WTC11 (cell line): ENCODE results near the gene UBE2J2. TPM values are rescaled to one million over a fixed set of nuclear protein-coding genes. Genes with fewer than 3 reads are reported as not detected.

Experiments
- ATAC-seq: fragments of 200-7000 bp; cut with Tn5 transposase; 2 replicates; pipeline ENCODE4 v1.10.0; 2021; ENCODE audit warnings: mild to moderate bottlenecking, moderate library complexity
- CTCF ChIA-PET: fragments of 300-600 bp; sonication (Branson Sonifier 250); formaldehyde crosslinking; loops from one replicate; lab custom pipeline; 2021; ENCODE audit warnings: antibody characterized with exemption; lab: Charles Lee
- POLR2A ChIA-PET: fragments of 350-600 bp; sonication (Branson Sonifier 250); formaldehyde crosslinking; loops from one replicate; lab custom pipeline; 2021; ENCODE audit warnings: antibody characterized with exemption; lab: Charles Lee
- DNase-seq: peaks from one replicate; pipeline ENCODE4 v3.0.0; 2021; ENCODE audit warnings: low spot score
- H3K27ac Mint-ChIP-seq: 2 replicates; pipeline ENCODE4 v1.8.0; 2021; ENCODE audit warnings: mixed read lengths
- H3K27me3 Mint-ChIP-seq: 2 replicates; pipeline ENCODE4 v1.8.0; 2021; ENCODE audit warnings: low read depth, mild to moderate bottlenecking, moderate library complexity, mixed read lengths
- H3K36me3 Mint-ChIP-seq: 2 replicates; pipeline ENCODE4 v1.8.0; 2021; ENCODE audit warnings: mixed read lengths
- H3K4me1 Mint-ChIP-seq: 2 replicates; pipeline ENCODE4 v1.8.0; 2022; ENCODE audit warnings: mixed read lengths
- H3K4me3 Mint-ChIP-seq: 2 replicates; pipeline ENCODE4 v1.8.0; 2021; ENCODE audit warnings: mild to moderate bottlenecking, moderate library complexity, mixed read lengths
- H3K9me3 Mint-ChIP-seq: 2 replicates; pipeline ENCODE4 v1.8.0; 2021; ENCODE audit warnings: mixed read lengths
- CREB1 ChIP-seq: sonication (generic); formaldehyde crosslinking; IDR thresholded peaks from 2 replicates; pipeline ENCODE4 v1.8.0; 2023; ENCODE audit warnings: mild to moderate bottlenecking, missing genetic modification reagents
- ESRRA ChIP-seq: sonication (generic); formaldehyde crosslinking; IDR thresholded peaks from 2 replicates; pipeline ENCODE4 v1.8.1; 2022; ENCODE audit warnings: mild to moderate bottlenecking, missing genetic modification reagents, borderline replicate concordance
- HMGA2 ChIP-seq: fragments of 250-450 bp; sonication (Bioruptor Pico); IDR thresholded peaks from 2 replicates; pipeline ENCODE4 v1.4.0; 2021; ENCODE audit warnings: mild to moderate bottlenecking, moderate library complexity
- MXD4 ChIP-seq: fragments of 250-450 bp; sonication (Bioruptor Pico); IDR thresholded peaks from 2 replicates; pipeline ENCODE4 v1.8.0; 2021; ENCODE audit warnings: mild to moderate bottlenecking, moderate library complexity, borderline replicate concordance
- NFE2L1 ChIP-seq: sonication (generic); formaldehyde crosslinking; IDR thresholded peaks from 2 replicates; pipeline ENCODE4 v1.8.1; 2023; ENCODE audit warnings: missing genetic modification reagents
- NR1H2 ChIP-seq: sonication (generic); formaldehyde crosslinking; IDR thresholded peaks from 2 replicates; pipeline ENCODE4 v1.9.0; 2021; ENCODE audit warnings: mild to moderate bottlenecking, moderate library complexity, missing genetic modification reagents
- PREB ChIP-seq: sonication (generic); formaldehyde crosslinking; IDR thresholded peaks from 2 replicates; pipeline ENCODE4 v1.8.1; 2022; ENCODE audit warnings: mild to moderate bottlenecking, missing genetic modification reagents, moderate library complexity, borderline replicate concordance
- RELA ChIP-seq: sonication (generic); formaldehyde crosslinking; IDR thresholded peaks from 2 replicates; pipeline ENCODE4 v1.8.1; 2022; ENCODE audit warnings: missing genetic modification reagents, mild to moderate bottlenecking, borderline replicate concordance
- SP1 ChIP-seq: sonication (generic); formaldehyde crosslinking; conservative IDR thresholded peaks from 2 replicates; pipeline ENCODE4 v1.8.1; 2022; ENCODE audit warnings: missing genetic modification reagents
- ZNF281 ChIP-seq: sonication (generic); formaldehyde crosslinking; IDR thresholded peaks from 2 replicates; pipeline ENCODE4 v1.8.0; 2023; ENCODE audit warnings: mild to moderate bottlenecking, missing genetic modification reagents
- ZNF512 ChIP-seq: sonication (generic); formaldehyde crosslinking; IDR thresholded peaks from 2 replicates; pipeline ENCODE4 v1.8.1; 2022; ENCODE audit warnings: missing genetic modification reagents, borderline replicate concordance
- ZSCAN18 ChIP-seq: fragments of 250-450 bp; sonication (Bioruptor Pico); IDR thresholded peaks from 2 replicates; pipeline ENCODE4 v2.1.2; 2022; ENCODE audit warnings: mild to moderate bottlenecking, moderate library complexity
- total RNA-seq: library from RNA; stranded (reverse); gene quantifications from 3 replicates; pipeline ENCODE4 v1.2.3, GENCODE V29; 2021
- TF ChIP-seq, protein P1 (sequence below): fragments of 250-450 bp; sonication (Bioruptor Pico); IDR thresholded peaks from 2 replicates; pipeline ENCODE4 v1.9.0; 2021; ENCODE audit warnings: mild to moderate bottlenecking

Gene UBE2J2
- total RNA-seq, 1 experiment from 2014 or later: 72.2 TPM

DNA sequence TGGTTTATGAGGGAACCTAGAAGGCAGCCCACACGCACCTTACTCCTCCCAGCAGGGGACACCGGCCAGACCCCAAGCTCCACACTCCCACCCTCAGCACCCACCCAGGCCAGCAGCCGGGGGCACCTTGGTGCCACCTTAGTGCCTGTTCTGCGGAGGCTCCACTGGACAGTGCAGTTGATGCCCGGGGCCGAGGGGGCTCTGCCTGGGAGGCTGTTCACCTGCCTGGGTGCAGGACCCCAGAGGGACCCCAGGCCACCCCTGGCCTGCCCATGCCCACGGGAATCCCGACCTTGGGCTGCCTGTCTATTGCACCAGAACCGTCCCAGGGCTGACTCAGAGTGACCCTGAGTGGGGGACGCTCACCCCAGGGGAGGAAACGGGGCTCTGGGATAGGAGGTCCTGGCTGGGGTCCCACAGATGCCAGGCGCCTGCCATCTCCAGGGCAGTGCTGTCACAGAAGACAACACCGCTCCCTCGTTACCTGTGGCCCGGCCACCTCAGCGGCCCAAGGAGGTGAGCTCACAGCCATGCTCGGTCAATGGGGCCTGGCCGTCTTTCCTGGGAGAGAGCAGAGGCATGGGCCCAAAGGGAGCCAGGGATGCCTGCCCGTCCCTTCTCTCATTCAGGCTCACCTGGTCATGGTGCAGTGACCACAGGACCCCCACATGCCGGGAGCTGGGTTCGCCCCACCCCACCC, 7.3 kb upstream of the UBE2J2 start:
- peaks cover 5% of the 10 kb centered on the region for H3K9me3 Mint-ChIP-seq
- H3K27me3 Mint-ChIP-seq: no peaks in the 10 kb centered on the region
- ATAC-seq: no peak
- TF ChIP-seq NR1H2 (CRISPR knock-in tag) (no peak), ZSCAN18 (CRISPR knock-in tag) (no peak)
- H3K4me3 Mint-ChIP-seq: no peak overlapping the region
- no peak for DNase-seq
- CTCF ChIA-PET: interaction anchor here (1.4 to 1.5 kb wide), 2 partner anchors 9 to 11 kb away, joined by 4 to 8 read pairs; no protein-coding TSS in a partner anchor
- H3K36me3 Mint-ChIP-seq: no peaks in the 10 kb centered on the region
- no peaks in the 10 kb centered on the region for H3K4me1 Mint-ChIP-seq
- no peak overlapping the region for H3K27ac Mint-ChIP-seq
- POLR2A ChIA-PET: no interaction called here

DNA sequence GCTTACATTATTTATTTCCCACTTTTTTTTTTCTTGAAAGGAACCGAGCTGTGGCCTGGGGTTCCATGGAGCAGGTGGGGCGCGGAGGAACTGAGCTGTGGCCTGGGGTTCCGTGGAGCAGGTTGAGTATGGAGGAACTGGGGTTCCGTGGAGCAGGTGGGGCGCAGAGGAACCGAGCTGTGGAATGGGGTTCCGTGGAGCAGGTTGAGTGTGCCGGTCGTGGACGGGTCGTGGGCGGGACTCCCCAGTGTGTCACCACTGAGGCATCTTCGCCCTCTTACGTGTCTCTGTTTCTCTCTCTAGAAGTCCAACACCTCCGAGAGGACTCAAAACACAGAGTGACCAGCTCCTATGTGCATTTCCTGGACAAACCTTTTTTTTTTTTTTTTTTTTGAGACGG, 5.4 kb upstream of the UBE2J2 start:
- no peak for TF ChIP-seq MXD4
- no peak for ATAC-seq
- DNase-seq: no peak
- Mint-ChIP-seq H3K27ac (no peak overlapping the region), H3K36me3 (no peaks in the 10 kb centered on the region), H3K27me3 (no peaks in the 10 kb centered on the region), H3K9me3 (peaks cover 5% of the 10 kb centered on the region), H3K4me1 (peaks cover 3% of the 10 kb centered on the region; the same call in 1 of the 2 replicates), H3K4me3 (no peak overlapping the region)
- CTCF ChIA-PET: interaction anchor here (0.6 to 1.9 kb wide), 6 partner anchors 9 to 340 kb away, joined by 3 to 10 read pairs (median 5); no protein-coding TSS in a partner anchor
- POLR2A ChIA-PET: interaction anchor here (0.6 to 1.1 kb wide), 2 partner anchors 17 to 21 kb away, joined by 3 to 4 read pairs; no protein-coding TSS in a partner anchor

DNA sequence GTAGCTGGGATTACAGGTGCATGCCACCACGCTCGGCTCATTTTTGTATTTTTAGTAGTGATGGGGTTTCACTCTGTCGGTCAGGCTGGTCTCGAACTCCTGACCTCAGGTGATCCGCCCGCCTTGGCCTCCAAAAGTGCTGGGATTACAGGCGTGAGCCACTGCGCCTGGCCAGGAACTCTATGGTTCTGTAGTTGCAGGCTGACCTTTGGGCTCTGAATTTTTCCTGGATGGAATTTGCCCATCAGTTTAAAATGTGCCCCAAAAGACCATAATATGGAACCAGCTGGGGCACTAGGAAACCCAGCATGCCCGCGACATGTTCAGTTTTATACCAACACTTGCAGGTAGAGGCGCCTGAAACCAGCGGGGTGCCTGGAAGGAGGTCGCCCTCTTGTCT, 5.0 kb upstream of the UBE2J2 start:
- TF ChIP-seq, protein P1, sequence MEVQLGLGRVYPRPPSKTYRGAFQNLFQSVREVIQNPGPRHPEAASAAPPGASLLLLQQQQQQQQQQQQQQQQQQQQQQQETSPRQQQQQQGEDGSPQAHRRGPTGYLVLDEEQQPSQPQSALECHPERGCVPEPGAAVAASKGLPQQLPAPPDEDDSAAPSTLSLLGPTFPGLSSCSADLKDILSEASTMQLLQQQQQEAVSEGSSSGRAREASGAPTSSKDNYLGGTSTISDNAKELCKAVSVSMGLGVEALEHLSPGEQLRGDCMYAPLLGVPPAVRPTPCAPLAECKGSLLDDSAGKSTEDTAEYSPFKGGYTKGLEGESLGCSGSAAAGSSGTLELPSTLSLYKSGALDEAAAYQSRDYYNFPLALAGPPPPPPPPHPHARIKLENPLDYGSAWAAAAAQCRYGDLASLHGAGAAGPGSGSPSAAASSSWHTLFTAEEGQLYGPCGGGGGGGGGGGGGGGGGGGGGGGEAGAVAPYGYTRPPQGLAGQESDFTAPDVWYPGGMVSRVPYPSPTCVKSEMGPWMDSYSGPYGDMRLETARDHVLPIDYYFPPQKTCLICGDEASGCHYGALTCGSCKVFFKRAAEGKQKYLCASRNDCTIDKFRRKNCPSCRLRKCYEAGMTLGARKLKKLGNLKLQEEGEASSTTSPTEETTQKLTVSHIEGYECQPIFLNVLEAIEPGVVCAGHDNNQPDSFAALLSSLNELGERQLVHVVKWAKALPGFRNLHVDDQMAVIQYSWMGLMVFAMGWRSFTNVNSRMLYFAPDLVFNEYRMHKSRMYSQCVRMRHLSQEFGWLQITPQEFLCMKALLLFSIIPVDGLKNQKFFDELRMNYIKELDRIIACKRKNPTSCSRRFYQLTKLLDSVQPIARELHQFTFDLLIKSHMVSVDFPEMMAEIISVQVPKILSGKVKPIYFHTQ: no peak
- TF ChIP-seq PREB (CRISPR knock-in tag) (no peak), CREB1 (CRISPR knock-in tag) (no peak), ESRRA (CRISPR knock-in tag) (no peak), NFE2L1 (CRISPR knock-in tag) (no peak), ZNF512 (no peak)
- ChIA-PET POLR2A (interaction anchor here (0.6 kb wide), 1 partner anchor 21 kb away, joined by 3 read pairs; no protein-coding TSS in a partner anchor), CTCF (interaction anchor here (0.6 to 2.3 kb wide), 5 partner anchors 9 to 339 kb away, joined by 4 to 10 read pairs (median 5); no protein-coding TSS in a partner anchor)
- Mint-ChIP-seq H3K9me3 (peaks cover 5% of the 10 kb centered on the region), H3K36me3 (no peaks in the 10 kb centered on the region), H3K27me3 (no peaks in the 10 kb centered on the region), H3K4me1 (peaks cover 3% of the 10 kb centered on the region; the same call in 1 of the 2 replicates), H3K4me3 (no peak overlapping the region), H3K27ac (no peak overlapping the region)
- no peak for ATAC-seq
- peak; percentile 13 for DNase-seq

DNA sequence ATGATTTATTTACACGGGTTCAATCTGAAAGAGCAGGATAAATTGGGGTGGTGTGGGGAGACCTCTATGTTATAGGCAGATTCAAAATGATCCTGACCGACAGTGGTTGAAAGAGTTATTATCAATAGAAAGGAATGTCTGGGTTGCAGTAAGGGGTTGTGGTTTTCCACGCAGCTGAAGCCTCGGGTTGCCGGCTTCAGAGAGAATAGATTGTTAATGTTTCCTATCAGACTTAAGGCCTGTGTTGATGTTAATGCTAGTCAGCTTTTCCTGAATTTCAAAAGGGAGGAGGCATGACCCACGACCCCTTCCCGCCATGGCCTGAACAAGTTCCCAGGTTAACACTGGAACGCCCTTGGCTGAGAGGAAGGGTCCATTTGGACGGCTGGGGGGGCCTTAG, 2.2 kb upstream of the UBE2J2 start:
- DNase-seq: no peak
- ChIA-PET CTCF (interaction anchor here (0.8 to 2.3 kb wide), 2 partner anchors 16 kb away, joined by 3 to 6 read pairs; no protein-coding TSS in a partner anchor), POLR2A (no interaction called here)
- ATAC-seq: no peak
- H3K4me1 Mint-ChIP-seq: peaks cover 20% of the 10 kb centered on the region
- H3K27me3 Mint-ChIP-seq: no peaks in the 10 kb centered on the region
- peaks cover 5% of the 10 kb centered on the region for H3K9me3 Mint-ChIP-seq
- H3K4me3 Mint-ChIP-seq: no peak overlapping the region; the same call in 1 of the 2 replicates
- H3K36me3 Mint-ChIP-seq: peaks cover 2% of the 10 kb centered on the region; the same call in 1 of the 2 replicates
- H3K27ac Mint-ChIP-seq: no peak overlapping the region
- no peak for TF ChIP-seq HMGA2 (CRISPR knock-in tag)
- no peak for TF ChIP-seq ZNF281 (CRISPR knock-in tag)
- TF ChIP-seq SP1 (CRISPR knock-in tag): no peak
- no peak for TF ChIP-seq RELA (CRISPR knock-in tag)
- TF ChIP-seq, protein P1: no peak
